HCT116 (cell line): ENCODE results near the gene POLA1. TPM values are rescaled to one million over a fixed set of nuclear protein-coding genes. Genes with fewer than 3 reads are reported as not detected.

Experiments used
- ATAC-seq: fragments of 200-7000 bp; cut with Tn5 transposase; 2 replicates; pipeline ENCODE4 v1.9.1; 2020; ENCODE audit warnings: mild to moderate bottlenecking, moderate library complexity
- BruUV-seq: library from RNA; stranded (reverse); fragments of 400-500 nt; replicated peaks from 2 replicates; lab custom pipeline; 2021; lab: Mats Ljungman, UMichigan
- CTCF ChIA-PET: fragments of 300-600 bp; sonication (Branson Sonifier 250); formaldehyde crosslinking; loops from one replicate; lab custom pipeline; 2021; ENCODE audit warnings: antibody characterized with exemption; lab: Charles Lee
- POLR2A ChIA-PET: fragments of 300-600, 350-600 bp; sonication (Branson Sonifier 250); formaldehyde crosslinking; loops from one replicate; lab custom pipeline; 2021; ENCODE audit warnings: antibody characterized with exemption; lab: Charles Lee
- RAD21 ChIA-PET, 2 experiments: fragments of 300-600 bp; sonication (Branson Sonifier 250); formaldehyde crosslinking; loops; one replicate each; lab custom pipeline; 2023; ENCODE audit warnings: low total read pairs in 2 of 2; ENCODE audit not compliant: uncharacterized antibody in 2 of 2, unreplicated experiment in 2 of 2, low non-redundant PET in 1 of 2; lab: Charles Lee
- DNase-seq: peaks from one replicate; pipeline ENCODE4 v3.0.0-alpha.2; 2010; ENCODE audit warnings: low read depth, low spot score
- H2AFZ ChIP-seq: fragments of 200-600 bp; shearing (Covaris generic), sonication (generic); 2 replicates; pipeline ENCODE4 v1.6.1; 2017; ENCODE audit warnings: low read depth, mixed run types, mixed read lengths, antibody characterized with exemption, low read length; ENCODE audit not compliant: poor library complexity, severe bottlenecking
- H3K27ac ChIP-seq: 2 replicates; pipeline ENCODE4 v1.5.1; 2012; ENCODE audit warnings: low read depth, low read length
- H3K27me3 ChIP-seq: fragments of 200-600 bp; sonication (generic); 2 replicates; pipeline ENCODE4 v1.6.1; 2016; ENCODE audit warnings: mixed run types, low read length, mixed read lengths; ENCODE audit not compliant: insufficient read depth
- H3K36me3 ChIP-seq, 2 experiments: fragments of 200-500 bp in 1 of 2; fragments of 200-600 bp in 1 of 2; sonication (Bioruptor generic) in 1 of 2; sonication (generic) in 1 of 2; 2 replicates each; pipeline versions ENCODE4 v1.5.1 to v1.6.1; 2014 to 2016; ENCODE audit warnings: low read length in 2 of 2, inconsistent platforms in 1 of 2, mixed read lengths in 1 of 2, mixed run types in 1 of 2; ENCODE audit not compliant: insufficient read depth in 2 of 2, control insufficient read depth in 1 of 2
- H3K4me1 ChIP-seq, 2 experiments: fragments of 200-600 bp in 1 of 2; sonication (generic) in 1 of 2; 2 replicates each; pipeline versions ENCODE4 v1.5.1 to v1.6.1; 2012 to 2017; ENCODE audit warnings: low read length in 2 of 2, inconsistent platforms in 1 of 2, mild to moderate bottlenecking in 1 of 2, mixed read lengths in 1 of 2, mixed run types in 1 of 2, moderate library complexity in 1 of 2; ENCODE audit not compliant: insufficient read depth in 2 of 2, control insufficient read depth in 1 of 2
- H3K4me2 ChIP-seq: fragments of 200-600 bp; sonication (generic); 2 replicates; pipeline ENCODE4 v1.6.1; 2017; ENCODE audit warnings: mixed run types, low read length, mixed read lengths
- H3K4me3 ChIP-seq, 2 experiments: fragments of 200-600 bp in 1 of 2; sonication (generic) in 1 of 2; replicated peaks in 1 of 2; 2 replicates each; pipeline ENCODE4 v1.5.1; 2011 to 2016; ENCODE audit warnings: low read length in 2 of 2, control low read depth in 1 of 2, low read depth in 1 of 2, mild to moderate bottlenecking in 1 of 2, mixed read lengths in 1 of 2, mixed run types in 1 of 2
- H3K79me2 ChIP-seq: fragments of 200-600 bp; sonication (generic); 2 replicates; pipeline ENCODE4 v1.6.1; 2017; ENCODE audit warnings: mild to moderate bottlenecking, mixed run types, low read length, moderate library complexity, mixed read lengths; ENCODE audit not compliant: insufficient read depth
- H3K9ac ChIP-seq: fragments of 200-600 bp; sonication (generic); 2 replicates; pipeline ENCODE4 v1.6.1; 2016; ENCODE audit warnings: low read length, mixed read lengths
- H3K9me2 ChIP-seq: fragments of 200-600 bp; sonication (generic), shearing (Covaris generic); 2 replicates; pipeline ENCODE4 v1.6.1; 2017; ENCODE audit warnings: mixed run types, mild to moderate bottlenecking, moderate library complexity; ENCODE audit not compliant: insufficient read depth
- H3K9me3 ChIP-seq, 2 experiments: fragments of 200-500 bp in 1 of 2; fragments of 200-600 bp in 1 of 2; sonication (Bioruptor generic) in 1 of 2; sonication (generic) in 1 of 2; 2 replicates each; pipeline ENCODE4 v1.6.1; 2014 to 2017; ENCODE audit warnings: low read length in 2 of 2, mixed read lengths in 2 of 2, inconsistent platforms in 1 of 2, low read depth in 1 of 2, mild to moderate bottlenecking in 1 of 2, mixed run types in 1 of 2, moderate library complexity in 1 of 2; ENCODE audit not compliant: control insufficient read depth in 1 of 2, insufficient read depth in 1 of 2
- H4K20me1 ChIP-seq: fragments of 200-600 bp; sonication (generic), shearing (Covaris generic); 2 replicates; pipeline ENCODE4 v1.6.1; 2017; ENCODE audit warnings: mixed run types, mild to moderate bottlenecking, moderate library complexity; ENCODE audit not compliant: insufficient read depth
- ATF3 ChIP-seq: IDR thresholded peaks from 2 replicates; pipeline ENCODE4 v1.6.1; 2012
- CBX3 ChIP-seq: IDR thresholded peaks from 2 replicates; pipeline ENCODE4 v1.6.1; 2012; ENCODE audit warnings: low read depth
- CEBPB ChIP-seq: IDR thresholded peaks from 2 replicates; pipeline ENCODE4 v1.6.1; 2012; ENCODE audit warnings: low read depth
- CTCF ChIP-seq, 3 experiments: fragments of 200-600 bp in 1 of 3; sonication (generic) in 1 of 3; IDR thresholded peaks in 2 of 3; conservative IDR thresholded peaks in 1 of 3; 2 replicates each; pipeline ENCODE4 v1.5.1; 2012 to 2017; ENCODE audit warnings: low read depth in 2 of 3, low read length in 2 of 3, antibody characterized with exemption in 1 of 3, borderline replicate concordance in 1 of 3, control low read depth in 1 of 3, mild to moderate bottlenecking in 1 of 3, mixed read lengths in 1 of 3, mixed run types in 1 of 3, moderate library complexity in 1 of 3; ENCODE audit not compliant: insufficient read depth in 1 of 3
- ELF1 ChIP-seq: IDR thresholded peaks from 2 replicates; pipeline ENCODE4 v1.6.1; 2012; ENCODE audit warnings: low read depth, borderline replicate concordance
- EZH2phosphoT487 ChIP-seq: fragments of 200-600 bp; IDR thresholded peaks from 2 replicates; pipeline ENCODE4 v1.6.1; 2018; ENCODE audit warnings: antibody characterized with exemption, borderline replicate concordance
- JUND ChIP-seq: IDR thresholded peaks from 2 replicates; pipeline ENCODE4 v1.6.1; 2012
- MAX ChIP-seq: IDR thresholded peaks from 2 replicates; pipeline ENCODE4 v1.6.1; 2012
- POLR2A ChIP-seq: IDR thresholded peaks from 2 replicates; pipeline ENCODE4 v1.7.0; 2011; ENCODE audit warnings: borderline replicate concordance; ENCODE audit not compliant: insufficient read depth, insufficient read length; ENCODE audit errors: extremely low read depth
- RAD21 ChIP-seq: IDR thresholded peaks from 2 replicates; pipeline ENCODE4 v1.6.1; 2012; ENCODE audit warnings: low read depth, mild to moderate bottlenecking
- REST ChIP-seq: IDR thresholded peaks from 2 replicates; pipeline ENCODE4 v1.6.1; 2012; ENCODE audit warnings: low read depth
- SIN3A ChIP-seq: IDR thresholded peaks from 2 replicates; pipeline ENCODE4 v1.6.1; 2012; ENCODE audit warnings: low read depth
- SP1 ChIP-seq: IDR thresholded peaks from 2 replicates; pipeline ENCODE4 v1.6.1; 2012; ENCODE audit warnings: low read depth
- TCF7L2 ChIP-seq: IDR thresholded peaks from 2 replicates; pipeline ENCODE4 v1.7.0; 2011; ENCODE audit warnings: borderline replicate concordance, inconsistent platforms; ENCODE audit not compliant: insufficient read depth, insufficient read length; ENCODE audit errors: extremely low read depth
- YY1 ChIP-seq: IDR thresholded peaks from 2 replicates; pipeline ENCODE4 v1.6.1; 2011; ENCODE audit warnings: low read length, low read depth, moderate library complexity, mild to moderate bottlenecking; ENCODE audit not compliant: insufficient replicate concordance; ENCODE audit errors: extremely low read depth
- ZFX ChIP-seq: fragments of 450-650 bp; IDR thresholded peaks from 2 replicates; pipeline ENCODE4 v1.6.1; 2017
- intact Hi-C: fragments of 100-400 bp; cut with micrococcal nuclease; formaldehyde crosslinking; loops from 2 replicates; pipeline ENCODE4 v1.10.0; 2022
- total RNA-seq: library from RNA; stranded (reverse); gene quantifications from one replicate; pipeline ENCODE4 v1.2.1, GENCODE V29; 2021; ENCODE audit not compliant: unreplicated experiment

POLA1 gene
- total RNA-seq, 1 experiment from 2014 or later: 27.0 TPM

GRCh38 chrX:24789047-24789446 is 95.3 kb downstream of the POLA1 start (continued):
- TF ChIP-seq CTCF (IDR thresholded peaks at IDR 0.05 in 2 of 3, conservative IDR thresholded peaks at IDR 0.05 in 1 of 3; ENCODE audit: borderline replicate concordance in 1 of 3, insufficient read depth in 1 of 3, low read depth in 2 of 3, low read length in 2 of 3) (no peak), JUND (no peak), CEBPB (no peak), TCF7L2 (no peak), EZH2phosphoT487 (no peak), RAD21 (no peak), REST (no peak)

- H2AFZ ChIP-seq: no peak overlapping the region
- H3K27me3 ChIP-seq: no peaks in the 10 kb centered on the region
- H3K4me3 ChIP-seq: no peak overlapping the region
- no peaks in the 10 kb centered on the region for H3K4me1 ChIP-seq
- ChIA-PET CTCF (no interaction called here), RAD21 (no interaction called here), POLR2A (no interaction called here)
- H3K36me3 ChIP-seq: no peaks in the 10 kb centered on the region
- no peak for ATAC-seq
- no peak overlapping the region for H3K4me2 ChIP-seq
- H3K9me3 ChIP-seq: no peaks in the 10 kb centered on the region
- H3K79me2 ChIP-seq: no peaks in the 10 kb centered on the region
- no peak overlapping the region for H3K27ac ChIP-seq
- BruUV-seq: no TSS peak
- intact Hi-C loops: no loop called here
- no peaks in the 10 kb centered on the region for H3K9me2 ChIP-seq
- no peak for DNase-seq
- no peak overlapping the region for H3K9ac ChIP-seq
- H4K20me1 ChIP-seq: no peaks in the 10 kb centered on the region
- TF ChIP-seq YY1: no peak
- no peak for TF ChIP-seq POLR2A
- TF ChIP-seq TCF7L2: no peak
- TF ChIP-seq ZFX: no peak
- TF ChIP-seq CEBPB: no peak
- TF ChIP-seq SIN3A: no peak
- no peak for TF ChIP-seq ATF3
- TF ChIP-seq CTCF (IDR thresholded peaks at IDR 0.05 in 2 of 3, conservative IDR thresholded peaks at IDR 0.05 in 1 of 3; ENCODE audit: borderline replicate concordance in 1 of 3, insufficient read depth in 1 of 3, low read depth in 2 of 3, low read length in 2 of 3): no peak
- TF ChIP-seq CBX3: no peak
- TF ChIP-seq SP1: no peak
- TF ChIP-seq RAD21: no peak
- TF ChIP-seq MAX: no peak
- TF ChIP-seq EZH2phosphoT487: no peak
- no peak for TF ChIP-seq ELF1
Measured at GRCh38 chrX:24790166-24790565, 96.4 kb downstream of the POLA1 start.
